ENCODE measurements around the gene PCSK5.
"Not testable (repeated sequence)": the region's sequence is repeated elsewhere in the genome, so short reads cannot be mapped to it uniquely, and the experiment has no call there.

PCSK5 gene

GRCh38 chr9:75927356-75927755 lies 36.9 kb downstream of the PCSK5 start:
- no peak for DNase-seq

GRCh38 chr9:75930190-75930589 lies 39.7 kb downstream of the PCSK5 start:
- no peak for DNase-seq

- no peak for DNase-seq
Observed at GRCh38 chr9:75930730-75931321, 40.4 kb downstream of the PCSK5 start.

GRCh38 chr9:75933982-75934381 lies 43.5 kb downstream of the PCSK5 start:
- no peak for DNase-seq

- DNase-seq: no peak
Observed at GRCh38 chr9:75935591-75935990, 45.1 kb downstream of the PCSK5 start.

- no peak for DNase-seq
Observed at GRCh38 chr9:75937521-75938258, 47.2 kb downstream of the PCSK5 start.

GRCh38 chr9:75938946-75939345 lies 48.5 kb downstream of the PCSK5 start:
- no peak for DNase-seq

- DNase-seq: no peak
Observed at GRCh38 chr9:75939536-75940111, 49.2 kb downstream of the PCSK5 start.

GRCh38 chr9:75941066-75941465 lies 50.6 kb downstream of the PCSK5 start:
- DNase-seq: no peak

- DNase-seq: no peak
Observed at GRCh38 chr9:75941577-75942311, 51.3 kb downstream of the PCSK5 start.

- DNase-seq: no peak
Observed at GRCh38 chr9:75946766-75947165, 56.3 kb downstream of the PCSK5 start.

GRCh38 chr9:75947233-75947632 lies 56.8 kb downstream of the PCSK5 start:
- DNase-seq: no peak

GRCh38 chr9:75950998-75951397 lies 60.5 kb downstream of the PCSK5 start:
- DNase-seq: no peak

- no peak for DNase-seq
Observed at GRCh38 chr9:75953218-75953617, 62.7 kb downstream of the PCSK5 start.

GRCh38 chr9:75956161-75956560 lies 65.7 kb downstream of the PCSK5 start:
- no peak for DNase-seq

- no peak for DNase-seq
Observed at GRCh38 chr9:75957116-75957515, 66.6 kb downstream of the PCSK5 start.

- DNase-seq: no peak
Observed at GRCh38 chr9:75958226-75958625, 67.8 kb downstream of the PCSK5 start.

GRCh38 chr9:75960551-75960950 lies 70.1 kb downstream of the PCSK5 start:
- DNase-seq: no peak

- DNase-seq: peak in 1 of 2 experiments; percentile 17
Observed at GRCh38 chr9:75962013-75962661, 71.7 kb downstream of the PCSK5 start.

GRCh38 chr9:75962662-75963036 lies 72.2 kb downstream of the PCSK5 start:
- no peak for DNase-seq

- DNase-seq: not testable (repeated sequence)
Observed at GRCh38 chr9:75963321-75963720, 72.8 kb downstream of the PCSK5 start.

- DNase-seq: no peak
Observed at GRCh38 chr9:75964427-75964826, 74.0 kb downstream of the PCSK5 start.

GRCh38 chr9:75965231-75965630 lies 74.8 kb downstream of the PCSK5 start:
- DNase-seq: no peak
